ENCODE measurements around the gene RNU6-1. TPM values are rescaled to one million over a fixed set of nuclear protein-coding genes. Genes with fewer than 3 reads are reported as not detected.

The RNU6-1 gene
- total and polyA plus RNA-seq, 2 donors (not counting 1 experiment from before 2014, with no cell fraction given): not detected

GRCh38 chr15:67824976-67825880 lies 14.6 kb downstream of the RNU6-1 start, which contains the start of gene SKOR1:
Gene SKOR1 (plus strand): TSS chr15:67825509. CDS start chr15:67825603, 94 bp downstream.
- Histone ChIP-seq H3K9ac (ENCODE audit: low read length) (peak within 1 kb of the TSS; percentile 11), H3K36me3 (replicated peaks in 1 of 2; ENCODE audit: control extremely low read depth in 1 of 2, control insufficient read depth in 1 of 2, extremely low read depth in 1 of 2, insufficient read depth in 2 of 2, low read length in 1 of 2) (no peaks in the 10 kb centered on the region), H3K4me1 (ENCODE audit: control insufficient read depth in 2 of 2, insufficient read depth in 2 of 2, low read length in 2 of 2) (peaks cover 76 to 90% of the 10 kb centered on the region in 2 donors), H2AFZ (ENCODE audit: insufficient read depth, low read depth, low read length, poor library complexity, severe bottlenecking) (no peak within 1 kb of the TSS), H3K4me2 (replicated peaks; ENCODE audit: low read depth, low read length, poor library complexity, severe bottlenecking) (peak within 1 kb of the TSS; percentile 83), H3K79me2 (ENCODE audit: control insufficient read depth, insufficient read depth, low read length) (no peaks in the 10 kb centered on the region), H3K4me3 (ENCODE audit: control extremely low read depth in 1 of 5, extremely low read depth in 1 of 5, insufficient read depth in 1 of 5, low read depth in 2 of 5, low read length in 4 of 5) (peak within 1 kb of the TSS in 2 of 5 experiments; percentile 8 to 50), H3K9me3 (ENCODE audit: control extremely low read depth in 1 of 3, control insufficient read depth in 2 of 3, insufficient read depth in 1 of 3, low read length in 2 of 3) (peaks cover 0 to 91% (median 21%) of the 10 kb centered on the region in 3 donors), H3K27me3 (replicated peaks in 1 of 4; ENCODE audit: control extremely low read depth in 1 of 4, control insufficient read depth in 3 of 4, insufficient read depth in 4 of 4, low read length in 3 of 4) (peaks cover 0 to 89% (median 73%) of the 10 kb centered on the region in 4 experiments), H4K20me1 (ENCODE audit: control insufficient read depth, insufficient read depth, low read length, poor library complexity, severe bottlenecking) (peaks cover 31% of the 10 kb centered on the region), H3K27ac (ENCODE audit: low read length in 2 of 2) (no peak within 1 kb of the TSS)
- ATAC-seq (ENCODE audit: low read depth): no peak
- DNase-seq: peak; percentile 51
- Mint-ChIP-seq H3K4me1 (peaks cover 63% of the 10 kb centered on the region), H3K9me3 (ENCODE audit: insufficient read depth) (no peaks in the 10 kb centered on the region), H3K27ac (peak within 1 kb of the TSS; percentile 89), H3K4me3 (peak within 1 kb of the TSS; percentile 90), H3K27me3 (peaks cover 64% of the 10 kb centered on the region)
- ChIA-PET CTCF (interaction anchor here (1.1 to 16.8 kb wide), 6 partner anchors 10 to 324 kb away, joined by 4 to 237 read pairs (median 11); no protein-coding TSS in a partner anchor), POLR2A (interaction anchor here (1.9 to 3.3 kb wide), 2 partner anchors 10 to 42 kb away, joined by 7 to 20 read pairs; no protein-coding TSS in a partner anchor)
- TF ChIP-seq, protein P1, sequence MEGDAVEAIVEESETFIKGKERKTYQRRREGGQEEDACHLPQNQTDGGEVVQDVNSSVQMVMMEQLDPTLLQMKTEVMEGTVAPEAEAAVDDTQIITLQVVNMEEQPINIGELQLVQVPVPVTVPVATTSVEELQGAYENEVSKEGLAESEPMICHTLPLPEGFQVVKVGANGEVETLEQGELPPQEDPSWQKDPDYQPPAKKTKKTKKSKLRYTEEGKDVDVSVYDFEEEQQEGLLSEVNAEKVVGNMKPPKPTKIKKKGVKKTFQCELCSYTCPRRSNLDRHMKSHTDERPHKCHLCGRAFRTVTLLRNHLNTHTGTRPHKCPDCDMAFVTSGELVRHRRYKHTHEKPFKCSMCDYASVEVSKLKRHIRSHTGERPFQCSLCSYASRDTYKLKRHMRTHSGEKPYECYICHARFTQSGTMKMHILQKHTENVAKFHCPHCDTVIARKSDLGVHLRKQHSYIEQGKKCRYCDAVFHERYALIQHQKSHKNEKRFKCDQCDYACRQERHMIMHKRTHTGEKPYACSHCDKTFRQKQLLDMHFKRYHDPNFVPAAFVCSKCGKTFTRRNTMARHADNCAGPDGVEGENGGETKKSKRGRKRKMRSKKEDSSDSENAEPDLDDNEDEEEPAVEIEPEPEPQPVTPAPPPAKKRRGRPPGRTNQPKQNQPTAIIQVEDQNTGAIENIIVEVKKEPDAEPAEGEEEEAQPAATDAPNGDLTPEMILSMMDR (IDR thresholded peaks at IDR 0.05): no peak
- TF ChIP-seq EZH2 (IDR thresholded peaks at IDR 0.05; ENCODE audit: borderline replicate concordance, insufficient read depth, low read depth, low read length, poor library complexity, severe bottlenecking): no peak
- intact Hi-C loops (cut with micrococcal nuclease): loop anchor here (2.0 kb wide), 1 partner anchor 42 kb away; no protein-coding TSS in a partner anchor
- WGBS (ENCODE audit: insufficient coverage): 5% methylated on average over 43 of the region's 58 CpGs

All from B cell (primary cell).